ENCODE results near the gene BABAM2. TPM values are rescaled to one million over a fixed set of nuclear protein-coding genes. Genes with fewer than 3 reads are reported as not detected.

BABAM2 gene
- total and polyA plus RNA-seq, 11 donors = 22.2 to 75.1 (median 62.5) TPM

- no peak for DNase-seq
- Histone ChIP-seq H3K4me3 (no peak overlapping the region), H3K27me3 (no peaks in the 10 kb centered on the region), H3K27ac (peak overlapping the region in 2 of 12 donors; percentile 42 to 53), H3K9me3 (no peaks in the 10 kb centered on the region), H3K36me3 (no peaks in the 10 kb centered on the region), H3K4me1 (peaks cover 3 to 70% (median 38%) of the 10 kb centered on the region in 12 donors)
- TF ChIP-seq POLR2A (IDR thresholded peaks at IDR 0.05) (no peak), CTCF (IDR thresholded peaks at IDR 0.05) (no peak)
- ATAC-seq = no peak
- intact Hi-C loops (cut with DNase I) = loop anchor here in 3 of 10 donors (5.0 to 10.0 kb wide), 2 partner anchors 120 to 123 kb away; partner anchors contain the start of gene FOSL2 (in 3 of the 3)
Measured at GRCh38 chr2:28271919-28272250, 381.4 kb downstream of the BABAM2 start.

GRCh38 chr2:28273751-28274150 lies 383.2 kb downstream of the BABAM2 start:
- H3K27ac ChIP-seq = peak overlapping the region in 1 of 12 donors; percentile 75
- intact Hi-C loops (cut with DNase I) = loop anchor here in 3 of 10 donors (5.0 to 10.0 kb wide), 2 partner anchors 119 to 121 kb away; partner anchors contain the start of gene FOSL2 (in 3 of the 3)
- ATAC-seq = no peak
- H3K4me1 ChIP-seq = peaks cover 3 to 64% (median 36%) of the 10 kb centered on the region in 12 donors
- H3K27me3 ChIP-seq = no peaks in the 10 kb centered on the region
- no peaks in the 10 kb centered on the region for H3K9me3 ChIP-seq
- WGBS, 4 donors = 89 to 95% (median 93%) methylated on average over 6 of the region's 6 CpGs
- DNase-seq = no peak
- no peak overlapping the region for H3K4me3 ChIP-seq
- no peaks in the 10 kb centered on the region for H3K36me3 ChIP-seq
- no peak for TF ChIP-seq CTCF (IDR thresholded peaks at IDR 0.05)
- TF ChIP-seq POLR2A (IDR thresholded peaks at IDR 0.05) = no peak

GRCh38 chr2:28274911-28275685 lies 384.6 kb downstream of the BABAM2 start:
- Histone ChIP-seq H3K36me3 (no peaks in the 10 kb centered on the region), H3K9me3 (no peaks in the 10 kb centered on the region), H3K27me3 (no peaks in the 10 kb centered on the region), H3K4me3 (no peak overlapping the region), H3K4me1 (peaks cover 0 to 51% (median 24%) of the 10 kb centered on the region in 12 donors), H3K27ac (peak overlapping the region in 10 of 12 donors; percentile 2 to 75 (median 48))
- intact Hi-C loops (cut with DNase I) = loop anchor here in 6 of 10 donors (5.0 to 10.0 kb wide), 2 partner anchors 117 to 120 kb away; partner anchors contain the start of gene FOSL2 (in 6 of the 6)
- 54 to 66% (median 59%) methylated on average over 11 of the region's 11 CpGs for WGBS, 4 donors
- ATAC-seq = peak in 3 of 4 donors; percentile 58 to 89 (median 69)
- no peak for TF ChIP-seq CTCF (IDR thresholded peaks at IDR 0.05)
- no peak for TF ChIP-seq POLR2A (IDR thresholded peaks at IDR 0.05)
- peak in 3 of 5 donors; percentile 44 to 58 (median 56) for DNase-seq

- Histone ChIP-seq H3K9me3 (no peaks in the 10 kb centered on the region), H3K4me3 (no peak overlapping the region), H3K36me3 (no peaks in the 10 kb centered on the region), H3K4me1 (peaks cover 0 to 47% (median 21%) of the 10 kb centered on the region in 12 donors), H3K27ac (peak overlapping the region in 6 of 12 donors; percentile 0 to 75 (median 56)), H3K27me3 (no peaks in the 10 kb centered on the region)
- TF ChIP-seq POLR2A (IDR thresholded peaks at IDR 0.05) (no peak), CTCF (IDR thresholded peaks at IDR 0.05) (no peak)
- intact Hi-C loops (cut with DNase I) = loop anchor here in 5 of 10 donors (5.0 to 10.0 kb wide), 2 partner anchors 116 to 119 kb away; partner anchors contain the start of gene FOSL2 (in 5 of the 5)
- 70 to 81% (median 74%) methylated on average over 11 of the region's 11 CpGs for WGBS, 4 donors
- ATAC-seq (peak in 3 of 4 donors; percentile 5 to 38 (median 11)), DNase-seq (no peak)
Measured at GRCh38 chr2:28276076-28276618, 385.6 kb downstream of the BABAM2 start.

Measured in heart left ventricle (tissue), 16 donors.